ENCODE data around the gene PIP4K2A. TPM values are rescaled to one million over a fixed set of nuclear protein-coding genes. Genes with fewer than 3 reads are reported as not detected.

The PIP4K2A gene
- total and polyA plus RNA-seq, 2 of the 13 experiments (the other 11 are each of a cell fraction or from before 2014, with no cell fraction given): 9.1 to 22.6 TPM

GRCh38 chr10:22727663-22728062 lies 13.3 kb upstream of the PIP4K2A start:
- DNase-seq (ENCODE audit: low spot score) (no peak), ATAC-seq (peak; percentile 52), FAIRE-seq (no peak)
- no TSS peak for BruUV-seq (replicated peaks)
- Histone ChIP-seq H3K27ac (ENCODE audit: extremely low read length, insufficient read depth, low read length) (no peak overlapping the region), H3K27me3 (ENCODE audit: control insufficient read depth in 1 of 2, insufficient read depth in 2 of 2, low read length in 2 of 2) (no peaks in the 10 kb centered on the region; a peak in 3 of 5 replicates), H4K20me1 (ENCODE audit: insufficient read depth, low read length) (no peaks in the 10 kb centered on the region), H3K4me1 (ENCODE audit: insufficient read depth, low read length) (peaks cover 2% of the 10 kb centered on the region), H3K79me2 (ENCODE audit: insufficient read depth, low read length) (no peaks in the 10 kb centered on the region), H3K4me3 (replicated peaks in 1 of 3; ENCODE audit: insufficient read depth in 1 of 3, low read depth in 2 of 3, low read length in 3 of 3) (no peak overlapping the region), H3K9ac (ENCODE audit: insufficient read depth, low read depth, low read length) (no peak overlapping the region), H2AFZ (ENCODE audit: low read length) (no peak overlapping the region), H3K36me3 (replicated peaks in 1 of 2; ENCODE audit: control insufficient read depth in 1 of 2, insufficient read depth in 2 of 2, low read length in 2 of 2) (no peaks in the 10 kb centered on the region), H3K4me2 (ENCODE audit: low read depth, low read length) (no peak overlapping the region), H3K9me3 (ENCODE audit: low read length) (no peaks in the 10 kb centered on the region)
- ChIA-PET CTCF (ENCODE audit: low intra/inter-chr PET ratio, low total read pairs) (no interaction called here), POLR2A (no interaction called here)
- intact Hi-C loops (cut with micrococcal nuclease; ENCODE audit: unreplicated experiment) (no loop called here), in situ Hi-C loops (cut with HindIII; ENCODE audit: extremely low pct_ligation_motif_present, low pct_unique_long_range_greater_than_20kb) (no loop called here)
- no peak for TF ChIP-seq ZNF7 (CRISPR knock-in tag; IDR thresholded peaks at IDR 0.05)
- 32% methylated on average over 3 of the region's 3 CpGs for WGBS (ENCODE audit: low lambda C conversion rate)

- FAIRE-seq (no peak), ATAC-seq (no peak), DNase-seq (ENCODE audit: low spot score) (no peak)
- Histone ChIP-seq H3K9me3 (ENCODE audit: low read length) (no peaks in the 10 kb centered on the region), H3K36me3 (replicated peaks in 1 of 2; ENCODE audit: control insufficient read depth in 1 of 2, insufficient read depth in 2 of 2, low read length in 2 of 2) (no peaks in the 10 kb centered on the region), H3K4me3 (replicated peaks in 1 of 3; ENCODE audit: insufficient read depth in 1 of 3, low read depth in 2 of 3, low read length in 3 of 3) (no peak overlapping the region), H3K27ac (ENCODE audit: extremely low read length, insufficient read depth, low read length) (no peak overlapping the region), H3K79me2 (ENCODE audit: insufficient read depth, low read length) (no peaks in the 10 kb centered on the region), H3K27me3 (ENCODE audit: control insufficient read depth in 1 of 2, insufficient read depth in 2 of 2, low read length in 2 of 2) (no peaks in the 10 kb centered on the region; a peak in 3 of 5 replicates), H3K9ac (ENCODE audit: insufficient read depth, low read depth, low read length) (no peak overlapping the region), H4K20me1 (ENCODE audit: insufficient read depth, low read length) (no peaks in the 10 kb centered on the region), H3K4me1 (ENCODE audit: insufficient read depth, low read length) (peaks cover 7% of the 10 kb centered on the region), H3K4me2 (ENCODE audit: low read depth, low read length) (no peak overlapping the region), H2AFZ (ENCODE audit: low read length) (no peak overlapping the region)
- CTCF ChIA-PET (ENCODE audit: low intra/inter-chr PET ratio, low total read pairs): no interaction called here
- POLR2A ChIA-PET: no interaction called here
- in situ Hi-C loops (cut with HindIII; ENCODE audit: extremely low pct_ligation_motif_present, low pct_unique_long_range_greater_than_20kb): no loop called here
- WGBS (ENCODE audit: low lambda C conversion rate): 16% methylated on average over 2 of the region's 2 CpGs
- intact Hi-C loops (cut with micrococcal nuclease; ENCODE audit: unreplicated experiment): no loop called here
- BruUV-seq (replicated peaks): no TSS peak
- TF ChIP-seq ZBTB4 (CRISPR knock-in tag; IDR thresholded peaks at IDR 0.05; ENCODE audit: borderline replicate concordance) (no peak), MTF2 (CRISPR knock-in tag; IDR thresholded peaks at IDR 0.05; ENCODE audit: borderline replicate concordance) (no peak), ZNF512B (CRISPR knock-in tag; IDR thresholded peaks at IDR 0.05; ENCODE audit: borderline replicate concordance) (no peak), SNAPC4 (CRISPR knock-in tag; IDR thresholded peaks at IDR 0.05) (no peak), MTA3 (CRISPR knock-in tag; IDR thresholded peaks at IDR 0.05) (no peak), PRPF4 (IDR thresholded peaks at IDR 0.05; ENCODE audit: low read depth, low read length, poor library complexity, severe bottlenecking) (no peak)
Measured at GRCh38 chr10:22727112-22727511, 12.7 kb upstream of the PIP4K2A start.
